Measurements from ENCODE around the gene NFKB1.

- TF ChIP-seq EZH2 (IDR thresholded peaks at IDR 0.05; ENCODE audit: borderline replicate concordance, low read length) (no peak), CTCF (IDR thresholded peaks at IDR 0.05; ENCODE audit: low read length) (no peak)
Measured at GRCh38 chr4:102534845-102535244, 33.7 kb downstream of the NFKB1 start.
